H1 (cell line): ENCODE measurements around the gene ATR. TPM values are rescaled to one million over a fixed set of nuclear protein-coding genes. Genes with fewer than 3 reads are reported as not detected.

Source experiments
- CTCF ChIA-PET: fragments of 300-600 bp; sonication (Branson Sonifier 250); formaldehyde crosslinking; loops from one replicate; lab custom pipeline; 2021; ENCODE audit not compliant: partially characterized antibody; lab: Charles Lee
- POLR2A ChIA-PET: fragments of 300-600 bp; sonication (Branson Sonifier 250); formaldehyde crosslinking; loops from one replicate; lab custom pipeline; 2021; ENCODE audit warnings: inconsistent platforms; ENCODE audit not compliant: partially characterized antibody; lab: Charles Lee
- DNase-seq, 2 experiments: peaks; one replicate each; pipeline versions ENCODE4 v3.0.0 to v3.0.0-alpha.2; 2010 to 2022; ENCODE audit warnings: low spot score in 2 of 2, low read depth in 1 of 2, mixed read lengths in 1 of 2
- FAIRE-seq: peaks from 2 replicates; lab custom pipeline; 2011; peaks lifted over from hg19 to GRCh38; lab: Jason Lieb, UNC
- H2AFZ ChIP-seq: 2 replicates; pipeline ENCODE4 v1.8.1; 2012; ENCODE audit warnings: low read length, inconsistent platforms
- H2AK5ac ChIP-seq: 2 replicates; pipeline ENCODE4 v1.6.1; 2013; ENCODE audit warnings: low read depth, low read length
- H2BK120ac ChIP-seq: replicated peaks from 2 replicates; pipeline ENCODE3; 2013; ENCODE audit warnings: low read depth, low read length, inconsistent platforms
- H2BK12ac ChIP-seq: 2 replicates; pipeline ENCODE4 v1.6.1; 2013; ENCODE audit warnings: low read depth, low read length
- H2BK15ac ChIP-seq: 2 replicates; pipeline ENCODE4 v1.6.1; 2013; ENCODE audit warnings: low read length
- H2BK20ac ChIP-seq: 2 replicates; pipeline ENCODE4 v1.6.1; 2013; ENCODE audit warnings: low read length
- H2BK5ac ChIP-seq: 2 replicates; pipeline ENCODE4 v1.6.1; 2013; ENCODE audit warnings: low read depth, low read length
- H3K14ac ChIP-seq: 2 replicates; pipeline ENCODE4 v1.6.1; 2013; ENCODE audit warnings: inconsistent platforms; ENCODE audit not compliant: insufficient read length
- H3K18ac ChIP-seq: 2 replicates; pipeline ENCODE4 v1.6.1; 2013; ENCODE audit warnings: low read length; ENCODE audit errors: extremely low read depth
- H3K23ac ChIP-seq: 2 replicates; pipeline ENCODE4 v1.6.1; 2013; ENCODE audit warnings: inconsistent platforms; ENCODE audit not compliant: insufficient read length
- H3K23me2 ChIP-seq: 2 replicates; pipeline ENCODE4 v1.6.1; 2013; ENCODE audit warnings: low read depth, low read length
- H3K27ac ChIP-seq: 2 replicates; pipeline ENCODE4 v1.6.1; 2011; ENCODE audit warnings: low read depth, low read length, inconsistent platforms
- H3K27me3 ChIP-seq, 4 experiments: replicated peaks in 1 of 4; 1 replicate in 1 of 4; 2 replicates in 3 of 4; pipeline versions ENCODE4 v1.6.1 to v1.8.1; 2011 to 2013; ENCODE audit warnings: low read length in 3 of 4, mild to moderate bottlenecking in 3 of 4, inconsistent platforms in 2 of 4, mixed read lengths in 2 of 4, moderate library complexity in 1 of 4; ENCODE audit not compliant: control insufficient read depth in 3 of 4, insufficient read depth in 3 of 4; ENCODE audit errors: extremely low read depth in 1 of 4
- H3K36me3 ChIP-seq, 4 experiments: 2 replicates each; pipeline versions ENCODE4 v1.6.1 to v1.8.1; 2011 to 2013; ENCODE audit warnings: mild to moderate bottlenecking in 4 of 4, low read length in 3 of 4, moderate library complexity in 2 of 4, control low read depth in 1 of 4, inconsistent platforms in 1 of 4; ENCODE audit not compliant: insufficient read depth in 4 of 4, control insufficient read depth in 2 of 4
- H3K4ac ChIP-seq: replicated peaks from 2 replicates; pipeline ENCODE3; 2013; ENCODE audit warnings: low read length, low read depth, mixed read lengths, inconsistent platforms; ENCODE audit not compliant: insufficient read length
- H3K4me1 ChIP-seq, 4 experiments: replicated peaks in 1 of 4; 1 replicate in 1 of 4; 2 replicates in 3 of 4; pipeline versions ENCODE4 v1.6.1 to v1.8.1; 2011 to 2013; ENCODE audit warnings: low read length in 3 of 4, inconsistent platforms in 2 of 4, mixed read lengths in 1 of 4; ENCODE audit not compliant: insufficient read depth in 4 of 4, control insufficient read depth in 3 of 4
- H3K4me2 ChIP-seq, 2 experiments: 2 replicates each; pipeline versions ENCODE4 v1.6.1 to v1.8.1; 2011 to 2013; ENCODE audit warnings: low read depth in 2 of 2, low read length in 2 of 2, control low read depth in 1 of 2, inconsistent platforms in 1 of 2, mild to moderate bottlenecking in 1 of 2; ENCODE audit not compliant: insufficient read depth in 1 of 2
- H3K4me3 ChIP-seq, 4 experiments: fragments of 200-600, 300-600 bp in 1 of 4; sonication (generic), shearing (Covaris generic), sonication (Bioruptor Twin) in 1 of 4; 2 replicates each; pipeline versions ENCODE4 v1.5.1 to v1.8.1; 2011 to 2016; ENCODE audit warnings: low read length in 4 of 4, low read depth in 3 of 4, control low read depth in 2 of 4, inconsistent platforms in 2 of 4, mild to moderate bottlenecking in 2 of 4, mixed read lengths in 1 of 4, moderate library complexity in 1 of 4; ENCODE audit not compliant: insufficient read depth in 2 of 4; ENCODE audit errors: extremely low read depth in 1 of 4
- H3K56ac ChIP-seq: replicated peaks from 2 replicates; pipeline ENCODE3; 2013; ENCODE audit warnings: low read depth, mild to moderate bottlenecking, mixed read lengths, low read length, inconsistent platforms; ENCODE audit not compliant: insufficient read length
- H3K79me1 ChIP-seq: 2 replicates; pipeline ENCODE4 v1.6.1; 2013; ENCODE audit warnings: low read depth, low read length, control low read depth
- H3K79me2 ChIP-seq, 2 experiments: 2 replicates each; pipeline versions ENCODE4 v1.6.1 to v1.8.1; 2012 to 2013; ENCODE audit warnings: low read length in 2 of 2, mild to moderate bottlenecking in 2 of 2, inconsistent platforms in 1 of 2; ENCODE audit not compliant: insufficient read depth in 2 of 2, control insufficient read depth in 1 of 2
- H3K9ac ChIP-seq, 4 experiments: replicated peaks in 1 of 4; 1 replicate in 1 of 4; 2 replicates in 3 of 4; pipeline versions ENCODE4 v1.6.1 to v1.8.1; 2011 to 2013; ENCODE audit warnings: low read depth in 3 of 4, low read length in 3 of 4, control low read depth in 2 of 4, mild to moderate bottlenecking in 2 of 4, moderate library complexity in 2 of 4, inconsistent platforms in 1 of 4; ENCODE audit errors: extremely low read depth in 1 of 4
- H3K9me3 ChIP-seq, 2 experiments: 2 replicates each; pipeline versions ENCODE4 v1.6.1 to v1.8.1; 2012 to 2013; ENCODE audit warnings: mild to moderate bottlenecking in 2 of 2, moderate library complexity in 2 of 2, control low read depth in 1 of 2, inconsistent platforms in 1 of 2, low read depth in 1 of 2, low read length in 1 of 2, mixed read lengths in 1 of 2; ENCODE audit not compliant: insufficient read depth in 2 of 2
- H4K20me1 ChIP-seq, 2 experiments: replicated peaks in 1 of 2; 2 replicates each; pipeline versions ENCODE3 to v1.8.1; 2011 to 2013; ENCODE audit warnings: inconsistent platforms in 2 of 2, low read length in 2 of 2, mild to moderate bottlenecking in 1 of 2; ENCODE audit not compliant: insufficient read depth in 2 of 2, control insufficient read depth in 1 of 2
- H4K5ac ChIP-seq: 2 replicates; pipeline ENCODE4 v1.6.1; 2013; ENCODE audit warnings: low read length, low read depth, mixed read lengths, inconsistent platforms; ENCODE audit not compliant: insufficient read length
- H4K8ac ChIP-seq: 2 replicates; pipeline ENCODE4 v1.8.0; 2013; ENCODE audit warnings: mild to moderate bottlenecking, moderate library complexity, low read length, inconsistent platforms; ENCODE audit not compliant: insufficient read depth; ENCODE audit errors: extremely low read depth
- H4K91ac ChIP-seq: replicated peaks from 2 replicates; pipeline ENCODE3; 2013; ENCODE audit warnings: low read length, mixed read lengths, inconsistent platforms; ENCODE audit not compliant: insufficient read length
- CBX8 ChIP-seq: fragments of 300-800, 300-1000 bp; sonication (generic); IDR thresholded peaks from 2 replicates; pipeline ENCODE4 v1.7.1; 2016; ENCODE audit warnings: low read depth, low read length, borderline replicate concordance
- HDAC6 ChIP-seq: IDR thresholded peaks from one replicate; pipeline ENCODE4 v1.7.1; 2012; ENCODE audit warnings: low read depth, mild to moderate bottlenecking, inconsistent platforms, low read length, moderate library complexity
- JUN ChIP-seq: IDR thresholded peaks from 2 replicates; pipeline ENCODE4 v1.6.1; 2011; ENCODE audit warnings: low read depth, mild to moderate bottlenecking, improper control_type of control experiment, low read length
- RNF2 ChIP-seq: fragments of 200-900, 300-1000 bp; sonication (generic); IDR thresholded peaks from 2 replicates; pipeline ENCODE4 v1.7.1; 2016; ENCODE audit warnings: borderline replicate concordance, low read depth, mild to moderate bottlenecking, antibody characterized with exemption, low read length; ENCODE audit not compliant: poor library complexity, severe bottlenecking; ENCODE audit errors: missing control alignments
- TEAD4 ChIP-seq: IDR thresholded peaks from 2 replicates; pipeline ENCODE4 v1.6.1; 2012; ENCODE audit warnings: low read depth, low read length, inconsistent platforms, mixed read lengths
- WGBS, 2 experiments: shearing (Covaris generic) in 1 of 2; methylation state at CpG; one replicate each; pipeline versions ENCODE4 v1.1.6 to v1.1.7; 2013 to 2015; ENCODE audit warnings: low lambda C conversion rate in 2 of 2, mixed read lengths in 2 of 2, inconsistent platforms in 1 of 2, low coverage in 1 of 2, missing lambda C conversion rate in 1 of 2; ENCODE audit not compliant: insufficient replicate concordance in 2 of 2, insufficient coverage in 1 of 2, insufficient read length in 1 of 2; ENCODE audit errors: extremely low coverage in 1 of 2, missing lambda C conversion rate in 1 of 2; 5-methylcytosine and 5-hydroxymethylcytosine counted together
- polyA plus RNA-seq, 7 experiments: library from polyadenylated mRNA; depleted of rRNA in 3 of 7; stranded (reverse) in 5 of 7; unstranded in 2 of 7; fragments of >200 nt in 5 of 7; fragments of 200-250 nt in 2 of 7; gene quantifications; 1 replicate in 5 of 7; 2 replicates in 1 of 7; 4 replicates in 1 of 7; pipeline versions ENCODE4 v1.2.1 to v1.2.3, GENCODE V29; 2011 to 2013; ENCODE audit warnings: missing spikeins in 2 of 7, mixed read lengths in 2 of 7
- total RNA-seq: library from RNA; stranded (reverse); fragmentation: NEBNext Ultra II Directional; extraction: Animal tissue kit (Norgen Biotek cat#: 25700); gene quantifications from 2 replicates; pipeline ENCODE4 v1.2.1, GENCODE V29; 2021

The ATR gene
- total and polyA plus RNA-seq, 2 of the 8 experiments (the other 6 are each of a cell fraction or from before 2014, with no cell fraction given) = 8.4 to 23.2 TPM

DNA sequence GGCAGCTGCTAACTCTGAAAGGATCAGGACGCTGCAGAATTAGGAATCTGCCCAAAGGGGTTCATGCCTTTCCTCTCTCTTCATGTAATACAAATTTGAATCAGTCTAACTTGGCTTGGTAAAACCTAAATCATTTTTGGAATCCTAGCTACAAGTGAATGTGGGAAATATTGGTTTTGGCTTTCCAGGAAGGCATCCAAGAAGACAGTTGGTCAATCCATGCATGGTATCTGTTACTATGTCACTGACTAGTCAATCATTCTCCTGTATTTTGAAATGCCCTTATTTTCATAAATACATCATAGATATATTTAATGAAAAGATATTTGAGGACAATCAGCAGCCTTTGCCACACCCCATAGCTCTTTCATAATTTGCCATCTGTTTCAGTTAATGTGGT, 10.2 kb upstream of the ATR start:
- Histone ChIP-seq H2BK120ac (no peak overlapping the region), H3K4me3 (no peak overlapping the region), H4K5ac (no peak overlapping the region), H3K9me3 (no peaks in the 10 kb centered on the region), H3K4me2 (no peak overlapping the region), H4K8ac (no peak overlapping the region), H3K79me2 (no peaks in the 10 kb centered on the region), H3K14ac (no peak overlapping the region), H2BK20ac (no peak overlapping the region), H3K79me1 (no peaks in the 10 kb centered on the region), H2BK5ac (no peak overlapping the region), H2BK15ac (no peak overlapping the region), H4K91ac (no peak overlapping the region), H3K9ac (no peak overlapping the region), H3K27me3 (no peaks in the 10 kb centered on the region), H3K18ac (no peak overlapping the region), H2BK12ac (no peak overlapping the region), H3K27ac (no peak overlapping the region), H3K36me3 (no peaks in the 10 kb centered on the region), H3K23ac (no peak overlapping the region), H2AK5ac (no peak overlapping the region), H4K20me1 (no peaks in the 10 kb centered on the region), H3K4me1 (no peaks in the 10 kb centered on the region), H3K56ac (no peak overlapping the region), H2AFZ (no peak overlapping the region), H3K4ac (no peak overlapping the region), H3K23me2 (no peaks in the 10 kb centered on the region; the same call in 1 of the 2 replicates)
- 100% methylated on average over 1 of the region's 1 CpG; no CpG with 5 or more reads in 1 of the 2 experiments for WGBS, 2 experiments
- FAIRE-seq (no peak), DNase-seq (no peak)
- POLR2A ChIA-PET = interaction anchor here (1.5 kb wide), 1 partner anchor 10 kb away, joined by 9 read pairs; the partner anchor contains the start of gene ATR
- no peak for TF ChIP-seq TEAD4
- no peak for TF ChIP-seq RNF2
- TF ChIP-seq CBX8 = no peak
- TF ChIP-seq JUN = no peak
- no peak for TF ChIP-seq HDAC6
- CTCF ChIA-PET = interaction anchor here (0.6 to 1.8 kb wide), 6 partner anchors 9 to 384 kb away, joined by 3 to 13 read pairs (median 4); partner anchors contain the start of gene ATR
